ENCODE data around the gene SMAD5.

DNA sequence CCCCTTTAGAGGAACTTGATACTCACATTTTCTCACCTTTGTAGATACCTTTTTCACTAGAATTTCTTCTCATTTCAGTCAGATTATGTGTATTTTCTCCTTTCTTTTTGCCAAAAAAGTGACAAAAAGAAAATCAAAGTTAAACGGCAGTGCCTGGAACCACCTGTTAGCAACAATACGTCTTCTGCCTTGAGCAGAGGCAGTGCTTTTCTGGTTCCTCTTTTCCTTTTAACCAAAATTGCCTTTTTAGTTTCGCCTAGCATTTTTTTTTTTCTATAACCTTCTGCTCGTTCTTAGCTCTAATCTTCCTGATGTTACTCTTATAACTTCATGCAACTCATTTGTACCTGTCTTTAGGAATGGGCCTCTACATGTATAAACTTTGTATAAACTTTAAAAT is 34.3 kb downstream of the SMAD5 start:
- TF ChIP-seq, protein P1, sequence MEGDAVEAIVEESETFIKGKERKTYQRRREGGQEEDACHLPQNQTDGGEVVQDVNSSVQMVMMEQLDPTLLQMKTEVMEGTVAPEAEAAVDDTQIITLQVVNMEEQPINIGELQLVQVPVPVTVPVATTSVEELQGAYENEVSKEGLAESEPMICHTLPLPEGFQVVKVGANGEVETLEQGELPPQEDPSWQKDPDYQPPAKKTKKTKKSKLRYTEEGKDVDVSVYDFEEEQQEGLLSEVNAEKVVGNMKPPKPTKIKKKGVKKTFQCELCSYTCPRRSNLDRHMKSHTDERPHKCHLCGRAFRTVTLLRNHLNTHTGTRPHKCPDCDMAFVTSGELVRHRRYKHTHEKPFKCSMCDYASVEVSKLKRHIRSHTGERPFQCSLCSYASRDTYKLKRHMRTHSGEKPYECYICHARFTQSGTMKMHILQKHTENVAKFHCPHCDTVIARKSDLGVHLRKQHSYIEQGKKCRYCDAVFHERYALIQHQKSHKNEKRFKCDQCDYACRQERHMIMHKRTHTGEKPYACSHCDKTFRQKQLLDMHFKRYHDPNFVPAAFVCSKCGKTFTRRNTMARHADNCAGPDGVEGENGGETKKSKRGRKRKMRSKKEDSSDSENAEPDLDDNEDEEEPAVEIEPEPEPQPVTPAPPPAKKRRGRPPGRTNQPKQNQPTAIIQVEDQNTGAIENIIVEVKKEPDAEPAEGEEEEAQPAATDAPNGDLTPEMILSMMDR (conservative IDR thresholded peaks at IDR 0.05; ENCODE audit: low read depth in 2 of 2) = no peak
- no peak for TF ChIP-seq EZH2phosphoT487 (IDR thresholded peaks at IDR 0.05; ENCODE audit: unreplicated experiment)
- no peak for TF ChIP-seq EZH2 (IDR thresholded peaks at IDR 0.05; ENCODE audit: low read depth, unreplicated experiment)
- no peak for TF ChIP-seq CREB1 (CRISPR knock-in tag; IDR thresholded peaks at IDR 0.05; ENCODE audit: low read depth)
- no peak for TF ChIP-seq JUNB (IDR thresholded peaks at IDR 0.05; ENCODE audit: unreplicated experiment)
- TF ChIP-seq POLR2AphosphoS5 (IDR thresholded peaks at IDR 0.05; ENCODE audit: low read depth) = no peak
- no peak for TF ChIP-seq ZNF331 (CRISPR knock-in tag; IDR thresholded peaks at IDR 0.05; ENCODE audit: low read depth)
- TF ChIP-seq, protein P2, sequence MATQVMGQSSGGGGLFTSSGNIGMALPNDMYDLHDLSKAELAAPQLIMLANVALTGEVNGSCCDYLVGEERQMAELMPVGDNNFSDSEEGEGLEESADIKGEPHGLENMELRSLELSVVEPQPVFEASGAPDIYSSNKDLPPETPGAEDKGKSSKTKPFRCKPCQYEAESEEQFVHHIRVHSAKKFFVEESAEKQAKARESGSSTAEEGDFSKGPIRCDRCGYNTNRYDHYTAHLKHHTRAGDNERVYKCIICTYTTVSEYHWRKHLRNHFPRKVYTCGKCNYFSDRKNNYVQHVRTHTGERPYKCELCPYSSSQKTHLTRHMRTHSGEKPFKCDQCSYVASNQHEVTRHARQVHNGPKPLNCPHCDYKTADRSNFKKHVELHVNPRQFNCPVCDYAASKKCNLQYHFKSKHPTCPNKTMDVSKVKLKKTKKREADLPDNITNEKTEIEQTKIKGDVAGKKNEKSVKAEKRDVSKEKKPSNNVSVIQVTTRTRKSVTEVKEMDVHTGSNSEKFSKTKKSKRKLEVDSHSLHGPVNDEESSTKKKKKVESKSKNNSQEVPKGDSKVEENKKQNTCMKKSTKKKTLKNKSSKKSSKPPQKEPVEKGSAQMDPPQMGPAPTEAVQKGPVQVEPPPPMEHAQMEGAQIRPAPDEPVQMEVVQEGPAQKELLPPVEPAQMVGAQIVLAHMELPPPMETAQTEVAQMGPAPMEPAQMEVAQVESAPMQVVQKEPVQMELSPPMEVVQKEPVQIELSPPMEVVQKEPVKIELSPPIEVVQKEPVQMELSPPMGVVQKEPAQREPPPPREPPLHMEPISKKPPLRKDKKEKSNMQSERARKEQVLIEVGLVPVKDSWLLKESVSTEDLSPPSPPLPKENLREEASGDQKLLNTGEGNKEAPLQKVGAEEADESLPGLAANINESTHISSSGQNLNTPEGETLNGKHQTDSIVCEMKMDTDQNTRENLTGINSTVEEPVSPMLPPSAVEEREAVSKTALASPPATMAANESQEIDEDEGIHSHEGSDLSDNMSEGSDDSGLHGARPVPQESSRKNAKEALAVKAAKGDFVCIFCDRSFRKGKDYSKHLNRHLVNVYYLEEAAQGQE (IDR thresholded peaks at IDR 0.05; ENCODE audit: unreplicated experiment) = no peak
- no peak for TF ChIP-seq ZNF114 (CRISPR knock-in tag; IDR thresholded peaks at IDR 0.05)
- TF ChIP-seq, protein P3, sequence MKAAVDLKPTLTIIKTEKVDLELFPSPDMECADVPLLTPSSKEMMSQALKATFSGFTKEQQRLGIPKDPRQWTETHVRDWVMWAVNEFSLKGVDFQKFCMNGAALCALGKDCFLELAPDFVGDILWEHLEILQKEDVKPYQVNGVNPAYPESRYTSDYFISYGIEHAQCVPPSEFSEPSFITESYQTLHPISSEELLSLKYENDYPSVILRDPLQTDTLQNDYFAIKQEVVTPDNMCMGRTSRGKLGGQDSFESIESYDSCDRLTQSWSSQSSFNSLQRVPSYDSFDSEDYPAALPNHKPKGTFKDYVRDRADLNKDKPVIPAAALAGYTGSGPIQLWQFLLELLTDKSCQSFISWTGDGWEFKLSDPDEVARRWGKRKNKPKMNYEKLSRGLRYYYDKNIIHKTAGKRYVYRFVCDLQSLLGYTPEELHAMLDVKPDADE (IDR thresholded peaks at IDR 0.05) = no peak
- no peak for TF ChIP-seq STAT1 (IDR thresholded peaks at IDR 0.05; ENCODE audit: unreplicated experiment)
- no peak for TF ChIP-seq NANOG (IDR thresholded peaks at IDR 0.05; ENCODE audit: borderline replicate concordance)
